Measurements from ENCODE around the gene TIMELESS. TPM values are rescaled to one million over a fixed set of nuclear protein-coding genes. Genes with fewer than 3 reads are reported as not detected.

Gene TIMELESS
- total RNA-seq, 1 experiment from 2014 or later = 43.2 TPM

GRCh38 chr12:56487448-56488040 lies 38.3 kb upstream of the TIMELESS start:
- H3K9me3 Mint-ChIP-seq (ENCODE audit: unreplicated experiment) = no peaks in the 10 kb centered on the region
- H3K4me3 Mint-ChIP-seq (ENCODE audit: unreplicated experiment) = peak overlapping the region; percentile 82
- H3K4me1 Mint-ChIP-seq (ENCODE audit: low read depth, unreplicated experiment) = no peaks in the 10 kb centered on the region
- peaks cover 4% of the 10 kb centered on the region for H3K27me3 Mint-ChIP-seq (ENCODE audit: insufficient read depth, unreplicated experiment)
- H3K36me3 ChIP-seq (ENCODE audit: control insufficient read depth, insufficient read depth, low read length) = no peaks in the 10 kb centered on the region
- H3K36me3 Mint-ChIP-seq (ENCODE audit: insufficient read depth, unreplicated experiment) = peaks cover 12% of the 10 kb centered on the region
- CTCF ChIA-PET = interaction anchor here (0.5 to 1.1 kb wide), 3 partner anchors 64 to 279 kb away, joined by 3 to 5 read pairs (median 3); no protein-coding TSS in a partner anchor
- no peaks in the 10 kb centered on the region for H3K27me3 ChIP-seq (replicated peaks; ENCODE audit: control insufficient read depth, insufficient read depth, low read length)
- H3K4me1 ChIP-seq = no peaks in the 10 kb centered on the region
- TF ChIP-seq CTCF (IDR thresholded peaks at IDR 0.05; ENCODE audit: insufficient read depth in 1 of 2, low read depth in 1 of 2, low read length in 1 of 2, severe bottlenecking in 1 of 2, unreplicated experiment in 1 of 2) = no peak
- no peaks in the 10 kb centered on the region for H3K9me3 ChIP-seq
- peak overlapping the region; percentile 72 for H3K4me3 ChIP-seq (ENCODE audit: low read depth, low read length)
- DNase-seq = peak; percentile 55 to 67
- intact Hi-C loops (cut with micrococcal nuclease; ENCODE audit: unreplicated experiment) = no loop called here
- POLR2A ChIA-PET = interaction anchor here (0.6 to 1.3 kb wide), 4 partner anchors 16 to 238 kb away, joined by 3 to 4 read pairs (median 4); partner anchors contain the start of genes NACA, PTGES3 and STAT2
- peak overlapping the region; percentile 83 for H3K27ac Mint-ChIP-seq (ENCODE audit: unreplicated experiment)
- BruUV-seq (replicated peaks) = no TSS peak

GRCh38 chr12:56486694-56487093 lies 37.5 kb upstream of the TIMELESS start:
- no TSS peak for BruUV-seq (replicated peaks)
- Histone ChIP-seq H3K9me3 (no peaks in the 10 kb centered on the region), H3K4me3 (ENCODE audit: low read depth, low read length) (peak overlapping the region; percentile 72), H3K27me3 (replicated peaks; ENCODE audit: control insufficient read depth, insufficient read depth, low read length) (no peaks in the 10 kb centered on the region), H3K4me1 (no peaks in the 10 kb centered on the region), H3K36me3 (ENCODE audit: control insufficient read depth, insufficient read depth, low read length) (no peaks in the 10 kb centered on the region)
- TF ChIP-seq CTCF (IDR thresholded peaks at IDR 0.05; ENCODE audit: insufficient read depth in 1 of 2, low read depth in 1 of 2, low read length in 1 of 2, severe bottlenecking in 1 of 2, unreplicated experiment in 1 of 2) = no peak
- Mint-ChIP-seq H3K36me3 (ENCODE audit: insufficient read depth, unreplicated experiment) (peaks cover 12% of the 10 kb centered on the region), H3K27ac (ENCODE audit: unreplicated experiment) (no peak overlapping the region), H3K4me1 (ENCODE audit: low read depth, unreplicated experiment) (no peaks in the 10 kb centered on the region), H3K4me3 (ENCODE audit: unreplicated experiment) (peak overlapping the region; percentile 82), H3K27me3 (ENCODE audit: insufficient read depth, unreplicated experiment) (peaks cover 4% of the 10 kb centered on the region), H3K9me3 (ENCODE audit: unreplicated experiment) (no peaks in the 10 kb centered on the region)
- peak in 1 of 2 experiments; percentile 14 for DNase-seq
- ChIA-PET POLR2A (no interaction called here), CTCF (no interaction called here)
- intact Hi-C loops (cut with micrococcal nuclease; ENCODE audit: unreplicated experiment) = no loop called here

- TF ChIP-seq CTCF (IDR thresholded peaks at IDR 0.05; ENCODE audit: insufficient read depth in 1 of 2, low read depth in 1 of 2, low read length in 1 of 2, severe bottlenecking in 1 of 2, unreplicated experiment in 1 of 2) = no peak
- no peaks in the 10 kb centered on the region for H3K9me3 ChIP-seq
- peaks cover 12% of the 10 kb centered on the region for H3K36me3 Mint-ChIP-seq (ENCODE audit: insufficient read depth, unreplicated experiment)
- no peak for DNase-seq
- H3K4me3 Mint-ChIP-seq (ENCODE audit: unreplicated experiment) = no peak overlapping the region
- no peaks in the 10 kb centered on the region for H3K4me1 Mint-ChIP-seq (ENCODE audit: low read depth, unreplicated experiment)
- ChIA-PET POLR2A (no interaction called here), CTCF (no interaction called here)
- H3K4me3 ChIP-seq (ENCODE audit: low read depth, low read length) = no peak overlapping the region
- no peaks in the 10 kb centered on the region for H3K27me3 ChIP-seq (replicated peaks; ENCODE audit: control insufficient read depth, insufficient read depth, low read length)
- H3K9me3 Mint-ChIP-seq (ENCODE audit: unreplicated experiment) = no peaks in the 10 kb centered on the region
- no peaks in the 10 kb centered on the region for H3K27me3 Mint-ChIP-seq (ENCODE audit: insufficient read depth, unreplicated experiment)
- intact Hi-C loops (cut with micrococcal nuclease; ENCODE audit: unreplicated experiment) = no loop called here
- no TSS peak for BruUV-seq (replicated peaks)
- no peaks in the 10 kb centered on the region for H3K4me1 ChIP-seq
- no peak overlapping the region for H3K27ac Mint-ChIP-seq (ENCODE audit: unreplicated experiment)
- no peaks in the 10 kb centered on the region for H3K36me3 ChIP-seq (ENCODE audit: control insufficient read depth, insufficient read depth, low read length)
These were observed 35.3 kb upstream of the TIMELESS start for GRCh38 chr12:56484566-56484965.

Data from Caco-2 (cell line).